Measurements from ENCODE around the gene TRPM1. TPM values are rescaled to one million over a fixed set of nuclear protein-coding genes. Genes with fewer than 3 reads are reported as not detected.

TRPM1 gene
- total and polyA plus RNA-seq, 2 donors (not counting 1 experiment from before 2014, with no cell fraction given), result not detected

DNA sequence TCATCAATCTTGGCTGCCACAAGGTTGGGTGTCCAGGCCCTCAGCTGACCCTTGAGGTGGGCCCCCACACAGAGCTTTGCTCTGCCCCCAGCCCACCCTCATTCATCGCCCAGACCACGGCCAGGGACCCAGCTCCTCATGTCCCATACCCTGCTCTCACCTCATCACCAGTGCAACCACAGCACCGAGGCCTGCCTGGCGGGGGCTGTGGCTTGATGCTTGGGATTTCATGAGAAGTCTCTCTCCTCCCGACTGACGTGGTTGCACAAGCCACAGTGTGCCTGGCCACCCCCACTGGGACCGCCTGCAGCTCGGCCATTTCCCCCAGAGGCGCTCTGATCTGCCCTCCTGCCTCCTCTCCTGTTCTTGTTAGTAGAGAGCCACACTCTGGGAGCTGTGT, 64.7 kb downstream of the TRPM1 start:
- no peaks in the 10 kb centered on the region for H3K27me3 ChIP-seq (ENCODE audit: control insufficient read depth, insufficient read depth, low read length)
- H2AFZ ChIP-seq (ENCODE audit: low read length), result no peak overlapping the region
- no peak overlapping the region for H3K9ac ChIP-seq (ENCODE audit: insufficient read depth, low read length)
- no peaks in the 10 kb centered on the region for H4K20me1 ChIP-seq (ENCODE audit: control insufficient read depth, extremely low read depth, insufficient read depth, low read length)
- H3K4me2 ChIP-seq (ENCODE audit: extremely low read depth, insufficient read depth, low read length), result no peak overlapping the region
- H3K4me1 ChIP-seq (ENCODE audit: control insufficient read depth, extremely low read depth, insufficient read depth, low read length), result peaks cover 4% of the 10 kb centered on the region
- no peak overlapping the region for H3K27ac ChIP-seq (ENCODE audit: insufficient read depth, low read length)
- H3K9me3 ChIP-seq (ENCODE audit: control insufficient read depth, insufficient read depth, low read depth, low read length), result no peaks in the 10 kb centered on the region
- H3K79me2 ChIP-seq (ENCODE audit: control insufficient read depth, insufficient read depth, low read length), result no peaks in the 10 kb centered on the region
- no peak overlapping the region for H3K4me3 ChIP-seq (replicated peaks in 1 of 4; ENCODE audit: control extremely low read depth in 1 of 4, insufficient read depth in 1 of 4, low read depth in 3 of 4, low read length in 4 of 4)
- H3K36me3 ChIP-seq (ENCODE audit: control insufficient read depth, insufficient read depth, low read length), result no peaks in the 10 kb centered on the region
- no peak for DNase-seq (ENCODE audit: low read depth in 2 of 2)
- no peak for TF ChIP-seq CTCF (conservative IDR thresholded peaks at IDR 0.05 in 1 of 2, IDR thresholded peaks at IDR 0.05 in 1 of 2; ENCODE audit: low read depth in 1 of 2, low read length in 2 of 2)
- no peak for TF ChIP-seq EZH2 (IDR thresholded peaks at IDR 0.05; ENCODE audit: low read length, missing control alignments)

DNA sequence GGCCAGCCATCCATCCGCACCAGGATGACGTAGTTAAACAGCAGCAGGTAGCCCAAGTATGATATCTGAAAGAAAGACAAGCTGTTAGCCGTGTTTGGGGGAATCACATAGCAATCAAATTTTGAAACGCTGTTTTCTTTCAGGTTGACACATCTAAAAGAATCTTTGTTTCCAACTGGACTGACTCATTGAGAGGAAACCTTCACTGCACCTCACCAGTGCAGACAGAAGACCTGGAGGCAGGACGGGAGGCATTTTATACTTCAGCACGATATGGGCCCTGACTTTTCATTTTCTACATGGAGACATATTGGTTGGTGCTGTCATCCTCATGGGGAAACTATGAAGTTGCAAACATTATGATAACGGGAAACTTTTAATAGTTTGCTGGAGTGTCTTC, 65.9 kb downstream of the TRPM1 start:
- TF ChIP-seq EZH2 (IDR thresholded peaks at IDR 0.05; ENCODE audit: low read length, missing control alignments), result no peak
- no peak for TF ChIP-seq CTCF (conservative IDR thresholded peaks at IDR 0.05 in 1 of 2, IDR thresholded peaks at IDR 0.05 in 1 of 2; ENCODE audit: low read depth in 1 of 2, low read length in 2 of 2)
- Histone ChIP-seq H3K27ac (ENCODE audit: insufficient read depth, low read length) (no peak overlapping the region), H3K9me3 (ENCODE audit: control insufficient read depth, insufficient read depth, low read depth, low read length) (no peaks in the 10 kb centered on the region), H3K79me2 (ENCODE audit: control insufficient read depth, insufficient read depth, low read length) (no peaks in the 10 kb centered on the region), H3K4me3 (replicated peaks in 1 of 4; ENCODE audit: control extremely low read depth in 1 of 4, insufficient read depth in 1 of 4, low read depth in 3 of 4, low read length in 4 of 4) (no peak overlapping the region), H3K4me1 (ENCODE audit: control insufficient read depth, extremely low read depth, insufficient read depth, low read length) (peaks cover 4% of the 10 kb centered on the region), H4K20me1 (ENCODE audit: control insufficient read depth, extremely low read depth, insufficient read depth, low read length) (no peaks in the 10 kb centered on the region), H3K4me2 (ENCODE audit: extremely low read depth, insufficient read depth, low read length) (no peak overlapping the region), H3K27me3 (ENCODE audit: control insufficient read depth, insufficient read depth, low read length) (no peaks in the 10 kb centered on the region), H2AFZ (ENCODE audit: low read length) (no peak overlapping the region), H3K9ac (ENCODE audit: insufficient read depth, low read length) (no peak overlapping the region), H3K36me3 (ENCODE audit: control insufficient read depth, insufficient read depth, low read length) (no peaks in the 10 kb centered on the region)
- no peak for DNase-seq (ENCODE audit: low read depth in 2 of 2)

DNA sequence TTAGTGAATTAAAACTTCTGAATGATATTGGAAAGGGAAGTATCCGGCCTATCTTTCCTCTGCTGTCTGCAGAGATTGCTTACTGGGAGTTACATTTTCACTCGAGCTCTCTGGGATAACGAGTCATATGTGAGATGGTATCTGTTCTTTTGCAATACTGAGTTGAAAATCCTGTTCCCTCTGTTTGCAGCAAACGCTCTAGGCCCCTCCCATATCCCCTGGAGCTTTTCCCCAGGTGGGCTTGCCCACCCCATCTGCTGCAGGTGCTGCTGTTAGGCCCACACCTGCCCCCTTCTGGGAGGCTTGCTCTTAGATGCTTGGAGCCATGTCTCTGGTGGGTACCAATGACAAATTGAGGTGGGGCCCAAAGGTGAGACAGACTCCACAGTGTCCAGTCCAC, 67.4 kb downstream of the TRPM1 start:
- no peak for TF ChIP-seq EZH2 (IDR thresholded peaks at IDR 0.05; ENCODE audit: low read length, missing control alignments)
- TF ChIP-seq CTCF (conservative IDR thresholded peaks at IDR 0.05 in 1 of 2, IDR thresholded peaks at IDR 0.05 in 1 of 2; ENCODE audit: low read depth in 1 of 2, low read length in 2 of 2), result no peak
- no peak for DNase-seq (ENCODE audit: low read depth in 2 of 2)
- H3K9me3 ChIP-seq (ENCODE audit: control insufficient read depth, insufficient read depth, low read depth, low read length), result no peaks in the 10 kb centered on the region
- H3K36me3 ChIP-seq (ENCODE audit: control insufficient read depth, insufficient read depth, low read length), result no peaks in the 10 kb centered on the region
- H3K4me1 ChIP-seq (ENCODE audit: control insufficient read depth, extremely low read depth, insufficient read depth, low read length), result peaks cover 4% of the 10 kb centered on the region
- no peak overlapping the region for H3K4me2 ChIP-seq (ENCODE audit: extremely low read depth, insufficient read depth, low read length)
- no peak overlapping the region for H3K9ac ChIP-seq (ENCODE audit: insufficient read depth, low read length)
- no peak overlapping the region for H2AFZ ChIP-seq (ENCODE audit: low read length)
- no peaks in the 10 kb centered on the region for H4K20me1 ChIP-seq (ENCODE audit: control insufficient read depth, extremely low read depth, insufficient read depth, low read length)
- H3K27me3 ChIP-seq (ENCODE audit: control insufficient read depth, insufficient read depth, low read length), result no peaks in the 10 kb centered on the region
- H3K79me2 ChIP-seq (ENCODE audit: control insufficient read depth, insufficient read depth, low read length), result no peaks in the 10 kb centered on the region
- no peak overlapping the region for H3K4me3 ChIP-seq (replicated peaks in 1 of 4; ENCODE audit: control extremely low read depth in 1 of 4, insufficient read depth in 1 of 4, low read depth in 3 of 4, low read length in 4 of 4)
- no peak overlapping the region for H3K27ac ChIP-seq (ENCODE audit: insufficient read depth, low read length)

Measured in fibroblast of lung (primary cell).